ENCODE results near the gene ZNF429.

ZNF429 gene

DNA sequence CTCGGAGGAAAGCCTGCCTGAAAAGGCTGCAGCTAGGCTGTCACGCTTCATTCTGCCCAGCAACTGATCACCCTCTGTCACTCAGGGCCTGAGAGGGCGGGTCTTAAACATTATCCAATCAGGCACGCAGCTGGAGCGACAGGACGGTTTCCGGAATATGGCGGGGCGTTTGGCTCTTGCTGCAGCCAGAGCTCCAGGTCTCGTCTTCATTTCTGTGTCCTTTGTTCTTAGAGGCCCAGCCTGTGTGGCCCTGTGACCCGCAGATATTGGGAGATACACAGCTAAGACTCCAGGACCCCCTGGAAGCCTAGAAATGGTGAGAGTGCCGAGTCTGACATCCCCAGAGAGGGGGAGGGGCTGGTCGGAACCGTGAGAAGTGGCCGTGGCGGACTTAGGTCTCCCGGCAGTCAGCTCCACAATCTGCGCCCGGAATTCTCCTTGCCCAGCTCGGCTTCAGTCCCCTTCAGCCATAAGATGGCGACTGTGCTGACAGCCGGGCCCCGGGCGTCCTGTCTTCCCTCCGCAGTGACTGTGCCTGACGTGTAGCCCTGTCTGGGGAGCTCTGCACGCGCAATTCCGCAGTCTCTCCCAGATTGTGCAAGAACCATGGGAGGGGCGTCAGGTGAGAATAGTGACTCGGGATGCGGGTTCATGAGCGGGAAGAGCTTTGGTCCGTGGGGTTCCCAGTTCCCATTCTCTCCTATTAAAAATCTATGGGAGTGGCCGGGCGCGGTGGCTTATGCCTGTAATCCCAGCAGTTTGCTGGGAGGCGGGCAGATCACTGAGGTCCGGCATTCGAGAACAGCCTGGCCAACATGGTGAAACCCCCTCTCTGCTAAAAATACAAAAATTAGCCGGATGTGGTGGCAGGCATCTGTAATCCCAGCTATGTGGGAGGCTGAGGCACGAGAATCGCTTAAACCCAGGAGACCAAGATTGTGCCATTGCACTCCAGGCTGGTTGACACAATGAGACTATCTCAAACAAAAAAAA, at the start of gene ZNF429:
Gene ZNF429, plus strand, starts transcription at position 144 of the 993 bp plus-strand sequence. Its CDS starts 170 bp downstream, at position 314.
- TF ChIP-seq, protein P1, sequence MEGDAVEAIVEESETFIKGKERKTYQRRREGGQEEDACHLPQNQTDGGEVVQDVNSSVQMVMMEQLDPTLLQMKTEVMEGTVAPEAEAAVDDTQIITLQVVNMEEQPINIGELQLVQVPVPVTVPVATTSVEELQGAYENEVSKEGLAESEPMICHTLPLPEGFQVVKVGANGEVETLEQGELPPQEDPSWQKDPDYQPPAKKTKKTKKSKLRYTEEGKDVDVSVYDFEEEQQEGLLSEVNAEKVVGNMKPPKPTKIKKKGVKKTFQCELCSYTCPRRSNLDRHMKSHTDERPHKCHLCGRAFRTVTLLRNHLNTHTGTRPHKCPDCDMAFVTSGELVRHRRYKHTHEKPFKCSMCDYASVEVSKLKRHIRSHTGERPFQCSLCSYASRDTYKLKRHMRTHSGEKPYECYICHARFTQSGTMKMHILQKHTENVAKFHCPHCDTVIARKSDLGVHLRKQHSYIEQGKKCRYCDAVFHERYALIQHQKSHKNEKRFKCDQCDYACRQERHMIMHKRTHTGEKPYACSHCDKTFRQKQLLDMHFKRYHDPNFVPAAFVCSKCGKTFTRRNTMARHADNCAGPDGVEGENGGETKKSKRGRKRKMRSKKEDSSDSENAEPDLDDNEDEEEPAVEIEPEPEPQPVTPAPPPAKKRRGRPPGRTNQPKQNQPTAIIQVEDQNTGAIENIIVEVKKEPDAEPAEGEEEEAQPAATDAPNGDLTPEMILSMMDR (conservative IDR thresholded peaks at IDR 0.05; ENCODE audit: low read length) = 0 out of 2 replicates have a peak, but pooled peaks have one; percentile 6
- H3K4me3 ChIP-seq (ENCODE audit: low read length) = peak within 1 kb of the TSS; percentile 91
- DNase-seq (ENCODE audit: low read depth) = peak; percentile 92

DNA sequence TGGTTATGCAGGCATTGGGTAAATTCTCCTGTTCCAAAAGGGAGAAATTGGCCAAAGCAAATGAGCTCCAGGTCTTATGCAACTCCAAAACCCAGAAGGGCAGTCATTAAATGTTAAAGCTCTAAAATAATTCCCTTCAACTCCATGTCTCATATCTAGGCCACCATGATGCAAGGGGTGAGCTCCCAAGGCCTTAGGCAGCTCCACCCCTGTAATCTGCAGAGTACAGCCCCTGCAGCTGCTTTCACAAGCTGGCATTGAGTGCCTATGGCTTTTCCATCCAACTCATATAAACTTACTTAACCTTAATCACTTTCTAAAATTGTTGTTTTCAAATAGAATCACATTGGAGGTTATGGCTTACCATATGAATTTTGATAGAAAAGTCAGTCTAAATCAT, 44.7 kb upstream of the ZNF429 start:
- H3K4me3 ChIP-seq (ENCODE audit: low read length) = no peak overlapping the region
- DNase-seq (ENCODE audit: low read depth) = no peak
- TF ChIP-seq, protein P1 (conservative IDR thresholded peaks at IDR 0.05; ENCODE audit: low read length) = no peak

DNA sequence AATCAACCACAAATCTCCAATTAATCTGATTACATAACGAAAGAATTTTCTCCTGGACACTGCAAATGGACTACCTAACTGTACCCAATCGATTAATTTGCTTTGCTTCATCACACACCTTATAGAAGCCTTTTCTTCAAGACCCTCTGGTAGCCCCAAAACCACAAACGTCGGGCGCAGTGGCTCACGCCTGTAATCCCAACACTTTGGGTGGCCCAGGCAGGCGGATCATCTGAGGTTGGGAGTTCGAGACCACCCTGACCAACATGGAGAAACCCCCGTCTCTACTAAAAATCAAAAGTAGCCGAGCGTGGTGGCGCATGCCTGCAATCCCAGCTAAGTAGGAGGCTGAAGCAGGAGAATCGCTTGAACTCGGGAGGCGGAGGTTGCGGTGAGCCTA, 42.9 kb upstream of the ZNF429 start:
- TF ChIP-seq, protein P1 (conservative IDR thresholded peaks at IDR 0.05; ENCODE audit: low read length) = no peak
- H3K4me3 ChIP-seq (ENCODE audit: low read length) = no peak overlapping the region
- no peak for DNase-seq (ENCODE audit: low read depth)

DNA sequence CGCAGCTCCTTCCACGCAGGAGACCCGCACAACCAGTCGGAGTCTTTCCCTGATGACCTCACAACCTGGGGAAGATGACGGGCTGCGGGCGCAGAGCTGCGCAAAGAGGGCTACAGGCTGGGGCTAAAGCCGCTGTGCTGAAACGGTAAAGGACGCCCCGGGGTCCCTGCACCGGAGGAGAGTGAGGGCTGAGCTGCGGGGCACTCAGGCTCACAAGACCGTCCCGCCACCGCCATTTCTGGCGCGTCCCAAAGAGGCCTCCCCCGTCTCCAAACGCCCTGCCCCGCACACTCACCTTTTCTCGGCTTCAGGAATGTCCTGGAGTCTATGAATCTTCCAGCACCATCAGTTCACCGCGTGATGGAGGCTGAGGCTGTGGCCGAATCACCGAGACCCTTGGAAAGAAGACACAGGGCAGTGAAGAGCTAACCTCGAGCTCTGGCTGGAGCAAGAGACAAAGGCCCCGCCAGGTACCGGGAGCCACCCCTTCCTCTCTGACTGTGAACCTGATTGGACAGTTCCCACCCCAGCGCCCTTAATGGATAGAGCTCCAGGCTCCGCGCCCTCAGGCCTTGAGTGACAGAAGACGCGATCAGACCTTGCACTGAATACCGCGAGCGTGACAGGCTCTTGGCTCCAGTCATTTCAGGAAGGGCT, 41.8 kb upstream of the ZNF429 start:
- no peak for DNase-seq (ENCODE audit: low read depth)
- H3K4me3 ChIP-seq (ENCODE audit: low read length) = no peak overlapping the region
- TF ChIP-seq, protein P1 (conservative IDR thresholded peaks at IDR 0.05; ENCODE audit: low read length) = no peak

DNA sequence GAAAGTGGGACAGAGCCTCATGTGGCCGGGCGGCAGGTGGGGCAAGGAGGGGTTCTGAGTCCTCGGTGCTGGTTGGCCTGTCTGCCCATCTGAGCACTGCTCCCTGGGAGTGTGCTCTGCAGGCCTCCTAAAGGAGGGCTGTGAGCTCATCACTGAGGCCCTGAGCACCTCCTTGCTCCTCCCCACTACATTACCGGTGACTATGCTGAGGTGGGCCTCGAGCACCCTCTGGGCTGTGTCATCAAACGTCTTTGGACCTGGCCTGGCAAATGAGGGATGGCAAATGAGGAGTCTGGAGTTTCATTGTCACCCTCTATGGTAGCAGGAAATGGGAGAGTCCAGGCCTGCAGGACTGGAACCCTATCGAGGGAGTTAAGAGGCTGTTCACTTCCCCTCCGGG, 38.8 kb upstream of the ZNF429 start:
- H3K4me3 ChIP-seq (ENCODE audit: low read length) = no peak overlapping the region
- DNase-seq (ENCODE audit: low read depth) = no peak
- TF ChIP-seq, protein P1 (conservative IDR thresholded peaks at IDR 0.05; ENCODE audit: low read length) = no peak

DNA sequence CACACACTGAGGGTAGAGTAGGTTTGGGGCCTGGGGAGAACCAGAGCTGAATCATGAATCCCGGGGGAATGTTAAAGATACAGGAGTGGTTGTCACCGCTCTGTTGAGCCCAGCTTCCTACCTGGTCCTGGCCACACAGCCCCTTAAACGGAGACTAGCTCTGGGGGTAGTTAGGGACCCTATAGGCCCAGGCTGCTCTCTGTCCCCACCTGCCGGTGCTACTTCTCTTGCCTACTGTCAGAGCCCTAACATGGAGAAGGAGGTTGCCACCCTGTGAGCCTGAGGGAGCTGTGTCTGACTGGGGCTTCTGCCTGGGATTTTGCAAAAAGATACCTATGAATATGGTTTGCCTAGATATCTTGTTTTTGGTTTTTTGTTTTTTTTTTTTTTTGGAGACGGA, 36.6 kb upstream of the ZNF429 start:
- TF ChIP-seq, protein P1 (conservative IDR thresholded peaks at IDR 0.05; ENCODE audit: low read length) = no peak
- DNase-seq (ENCODE audit: low read depth) = no peak
- no peak overlapping the region for H3K4me3 ChIP-seq (ENCODE audit: low read length)

Data from AG10803 (cell line).